Gastrocnemius medialis (tissue), 4 donors: ENCODE data around the gene HNRNPC. TPM values are rescaled to one million over a fixed set of nuclear protein-coding genes. Genes with fewer than 3 reads are reported as not detected.

ENCODE experiments used
- ATAC-seq, 2 donors: fragments of 150-250 bp; one replicate each; pipeline ENCODE4 v1.9.1; 2016
- DNase-seq, 2 donors: peaks; one replicate each; pipeline ENCODE4 v3.0.0-alpha.2; 2019
- H3K27ac ChIP-seq, 4 donors: fragments of 200-600 bp; sonication (generic); 1 replicate in 1 of 4; 2 replicates in 3 of 4; pipeline ENCODE4 v1.5.1; 2016 to 2018; ENCODE audit warnings: mild to moderate bottlenecking in 2 of 4, moderate library complexity in 1 of 4
- H3K27me3 ChIP-seq, 3 donors: fragments of 200-600 bp; sonication (generic) in 2 of 3; 1 replicate in 1 of 3; 2 replicates in 2 of 3; pipeline versions ENCODE4 v1.5.1 to v1.6.0; 2016 to 2019; ENCODE audit warnings: mild to moderate bottlenecking in 1 of 3, moderate library complexity in 1 of 3
- H3K36me3 ChIP-seq, 2 donors: fragments of 200-600 bp; sonication (generic) in 1 of 2; one replicate each; pipeline ENCODE4 v1.5.1; 2017 to 2018
- H3K4me1 ChIP-seq, 2 donors: fragments of 200-600 bp; sonication (generic) in 1 of 2; one replicate each; pipeline ENCODE4 v1.5.1; 2016 to 2017; ENCODE audit warnings: mild to moderate bottlenecking in 2 of 2
- H3K4me3 ChIP-seq, 4 donors: fragments of 200-600 bp; sonication (generic) in 3 of 4; 1 replicate in 1 of 4; 2 replicates in 3 of 4; pipeline ENCODE4 v1.5.1; 2016 to 2019; ENCODE audit warnings: mild to moderate bottlenecking in 2 of 4
- H3K9me3 ChIP-seq, 3 donors: fragments of 200-600 bp; sonication (generic) in 2 of 3; 1 replicate in 1 of 3; 2 replicates in 2 of 3; pipeline ENCODE4 v1.5.1; 2016 to 2019
- CTCF ChIP-seq, 5 experiments: fragments of 450-650 bp in 3 of 5; fragments of 200-600 bp in 2 of 5; sonication (generic) in 2 of 5; IDR thresholded peaks in 4 of 5; conservative IDR thresholded peaks in 1 of 5; 1 replicate in 4 of 5; 2 replicates in 1 of 5; pipeline ENCODE4 v1.5.1; 2016 to 2019; ENCODE audit warnings: antibody characterized with exemption in 5 of 5, mild to moderate bottlenecking in 3 of 5, moderate library complexity in 3 of 5
- POLR2A ChIP-seq, 2 donors: fragments of 450-650 bp; IDR thresholded peaks; one replicate each; pipeline ENCODE4 v1.6.1; 2017; ENCODE audit warnings: antibody characterized with exemption in 2 of 2, mild to moderate bottlenecking in 2 of 2, moderate library complexity in 2 of 2
- in situ Hi-C, 4 donors: fragments of 200-750 bp; cut with MboI; loops; one replicate each; pipeline versions ENCODE4 v1.15.0 to v1.8.0; 2017; ENCODE audit warnings: low sequenced_read_pairs in 4 of 4
- intact Hi-C: fragments of 100-400 bp; cut with DNase I; formaldehyde crosslinking; loops from one replicate; pipeline ENCODE4 v1.15.1; 2023; ENCODE audit warnings: low total_unique reads
- total RNA-seq, 4 donors: library from RNA; depleted of rRNA; stranded (reverse); fragments of >200 nt; gene quantifications; one replicate each; pipeline versions ENCODE4 v1.1.0 to v1.2.3, GENCODE V29; 2016

Gene HNRNPC
- total RNA-seq, 4 donors from 2014 or later: 281 to 357 (median 318) TPM

- H3K4me1 ChIP-seq: no peaks in the 10 kb centered on the region
- ATAC-seq: no peak
- intact Hi-C loops: no loop called here
- H3K4me3 ChIP-seq: no peak overlapping the region
- H3K9me3 ChIP-seq: no peaks in the 10 kb centered on the region
- TF ChIP-seq CTCF (IDR thresholded peaks at IDR 0.05 in 4 of 5, conservative IDR thresholded peaks at IDR 0.05 in 1 of 5): no peak
- no peak for TF ChIP-seq POLR2A (IDR thresholded peaks at IDR 0.05)
- in situ Hi-C loops: no loop called here
- H3K36me3 ChIP-seq: no peaks in the 10 kb centered on the region
- H3K27me3 ChIP-seq: peaks cover 0 to 3% (median 0%) of the 10 kb centered on the region in 3 donors
- H3K27ac ChIP-seq: no peak overlapping the region
- DNase-seq: no peak
Measured at GRCh38 chr14:21163871-21164291, 105.4 kb downstream of the HNRNPC start.

- ATAC-seq (no peak), DNase-seq (no peak)
- in situ Hi-C loops (no loop called here), intact Hi-C loops (no loop called here)
- TF ChIP-seq POLR2A (IDR thresholded peaks at IDR 0.05): no peak
- TF ChIP-seq CTCF (IDR thresholded peaks at IDR 0.05 in 4 of 5, conservative IDR thresholded peaks at IDR 0.05 in 1 of 5): no peak
- no peaks in the 10 kb centered on the region for H3K9me3 ChIP-seq
- H3K27me3 ChIP-seq: no peaks in the 10 kb centered on the region
- no peaks in the 10 kb centered on the region for H3K36me3 ChIP-seq
- H3K27ac ChIP-seq: no peak overlapping the region
- H3K4me1 ChIP-seq: no peaks in the 10 kb centered on the region
- no peak overlapping the region for H3K4me3 ChIP-seq
Measured at GRCh38 chr14:21162081-21162480, 107.2 kb downstream of the HNRNPC start.

GRCh38 chr14:21160061-21160610 lies 109.1 kb downstream of the HNRNPC start:
- in situ Hi-C loops (no loop called here), intact Hi-C loops (no loop called here)
- no peak for ATAC-seq
- no peaks in the 10 kb centered on the region for H3K27me3 ChIP-seq
- no peak for DNase-seq
- TF ChIP-seq POLR2A (IDR thresholded peaks at IDR 0.05): no peak
- H3K36me3 ChIP-seq: no peaks in the 10 kb centered on the region
- H3K4me1 ChIP-seq: no peaks in the 10 kb centered on the region
- no peak overlapping the region for H3K4me3 ChIP-seq
- no peaks in the 10 kb centered on the region for H3K9me3 ChIP-seq
- H3K27ac ChIP-seq: no peak overlapping the region

Other genes starting within 250 kb of the HNRNPC start
- gene NDRG2, start 244.4 kb downstream of the HNRNPC start, total RNA-seq: 1,000 to 10,000 TPM in 3 of 4 donors, 100 to 1,000 TPM in 1; 759 to 2,790 (median 1,841) TPM
- gene TPPP2, start 239.2 kb downstream of the HNRNPC start, total RNA-seq: 1 to 10 TPM in 2 of 4 donors, under 1 TPM in 2; 0.22 to 2.3 (median 1.1) TPM
- gene RNASE13, start 234.6 kb downstream of the HNRNPC start, total RNA-seq: not detected
- gene RNASE7, start 227.1 kb downstream of the HNRNPC start, total RNA-seq: under 1 TPM in 1 of 4 donors, not detected in 3; 0.55 TPM
- gene RNASE8, start 211.6 kb downstream of the HNRNPC start, total RNA-seq: not detected
- 10 to 100 TPM; 10.4 to 15.7 (median 12.9) TPM for gene ARHGEF40, start 199.1 kb downstream of the HNRNPC start, total RNA-seq
- gene ZNF219, start 170.8 kb downstream of the HNRNPC start, total RNA-seq: 10 to 100 TPM; 25.9 to 48.9 (median 43.9) TPM
- gene TMEM253, start 168.4 kb downstream of the HNRNPC start, total RNA-seq: under 1 TPM in 2 of 4 donors, not detected in 2; 0.19 to 0.35 TPM
- gene OR5AU1, start 113.4 kb downstream of the HNRNPC start, total RNA-seq: not detected
- not detected for gene RPGRIP1, start 10.6 kb upstream of the HNRNPC start, total RNA-seq
- gene SUPT16H, start 114.6 kb upstream of the HNRNPC start, total RNA-seq: 10 to 100 TPM; 27.2 to 33.5 (median 30.8) TPM
- 10 to 100 TPM; 23.8 to 49.5 (median 37.6) TPM for gene CHD8, start 186.7 kb upstream of the HNRNPC start, total RNA-seq
- 10 to 100 TPM in 1 of 4 donors, 1 to 10 TPM in 3; 4.8 to 13.6 (median 8.0) TPM for gene RAB2B, start 207.5 kb upstream of the HNRNPC start, total RNA-seq
- 100 to 1,000 TPM in 2 of 4 donors, 10 to 100 TPM in 2; 57.2 to 135 (median 112) TPM for gene TOX4, start 207.8 kb upstream of the HNRNPC start, total RNA-seq
- gene METTL3, start 241.9 kb upstream of the HNRNPC start, total RNA-seq: 10 to 100 TPM; 16.5 to 52.4 (median 34.6) TPM